ENCODE measurements around the gene ANKRD50. TPM values are rescaled to one million over a fixed set of nuclear protein-coding genes. Genes with fewer than 3 reads are reported as not detected.

Gene ANKRD50
- total and polyA plus RNA-seq, 2 of the 13 experiments (the other 11 are each of a cell fraction or from before 2014, with no cell fraction given), result 2.4 to 4.4 TPM

DNA sequence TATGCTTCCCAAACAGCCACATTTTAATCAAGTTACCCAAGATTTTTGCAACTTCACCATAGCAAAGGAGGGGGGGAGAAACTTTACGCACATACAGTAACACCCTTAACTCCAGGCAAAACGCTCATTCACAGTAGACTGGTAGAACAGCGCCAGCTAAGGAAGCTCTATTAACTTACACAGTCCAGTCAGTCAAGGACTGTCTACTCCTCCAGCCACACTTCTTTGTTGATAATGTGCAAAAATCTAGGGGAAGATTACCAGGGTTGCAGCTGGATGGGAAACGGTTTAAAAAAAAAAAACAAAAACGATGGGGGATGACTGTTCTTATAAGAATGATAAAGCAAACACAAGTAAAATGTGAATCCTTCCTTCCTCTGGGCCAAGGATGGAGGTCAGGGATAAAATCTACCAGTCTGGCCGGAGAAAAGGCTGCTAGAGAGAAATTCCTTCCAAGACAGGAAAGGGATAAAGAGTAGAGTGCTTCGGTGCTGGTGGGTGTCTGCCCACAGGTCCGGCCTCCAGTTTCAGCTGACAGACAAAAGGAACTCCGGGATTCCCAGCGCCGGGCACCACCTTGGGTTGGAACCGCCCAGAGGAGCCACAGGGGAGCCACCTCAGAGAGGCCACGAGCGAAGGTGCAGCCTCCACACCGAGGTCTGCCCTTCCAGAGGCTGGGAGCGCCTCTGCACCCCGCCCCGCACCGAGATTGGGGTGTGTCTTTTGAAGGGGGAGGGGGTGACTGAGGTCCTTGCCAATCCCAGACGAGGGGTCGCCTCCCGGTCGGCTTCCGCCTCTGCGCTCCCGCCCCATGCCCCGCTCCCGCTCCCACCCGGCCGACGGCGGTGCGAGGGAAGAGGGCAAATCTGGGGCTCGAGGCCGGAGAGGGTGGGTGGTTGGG is 811 bp downstream of the ANKRD50 start (continued):
- TF ChIP-seq JARID2 (CRISPR knock-in tag; IDR thresholded peaks at IDR 0.05; ENCODE audit: insufficient replicate concordance), result no peak
- TF ChIP-seq FOXP1 (IDR thresholded peaks at IDR 0.05), result no peak
- TF ChIP-seq FOXP1 (CRISPR knock-in tag; IDR thresholded peaks at IDR 0.05), result no peak
- no peak for TF ChIP-seq TP53 (CRISPR knock-in tag; conservative IDR thresholded peaks at IDR 0.05)
- TF ChIP-seq ZNF225 (CRISPR knock-in tag; IDR thresholded peaks at IDR 0.05), result no peak; the same call in 1 of the 2 replicates
- TF ChIP-seq ESRRA (CRISPR knock-in tag; IDR thresholded peaks at IDR 0.05; ENCODE audit: low read depth), result 0 out of 2 replicates have a peak, but pooled peaks have one; percentile 19
- TF ChIP-seq SKI (IDR thresholded peaks at IDR 0.05; ENCODE audit: partially characterized antibody), result no peak
- TF ChIP-seq ZNF484 (CRISPR knock-in tag; IDR thresholded peaks at IDR 0.05; ENCODE audit: borderline replicate concordance, low read depth), result no peak
- TF ChIP-seq, protein P1, sequence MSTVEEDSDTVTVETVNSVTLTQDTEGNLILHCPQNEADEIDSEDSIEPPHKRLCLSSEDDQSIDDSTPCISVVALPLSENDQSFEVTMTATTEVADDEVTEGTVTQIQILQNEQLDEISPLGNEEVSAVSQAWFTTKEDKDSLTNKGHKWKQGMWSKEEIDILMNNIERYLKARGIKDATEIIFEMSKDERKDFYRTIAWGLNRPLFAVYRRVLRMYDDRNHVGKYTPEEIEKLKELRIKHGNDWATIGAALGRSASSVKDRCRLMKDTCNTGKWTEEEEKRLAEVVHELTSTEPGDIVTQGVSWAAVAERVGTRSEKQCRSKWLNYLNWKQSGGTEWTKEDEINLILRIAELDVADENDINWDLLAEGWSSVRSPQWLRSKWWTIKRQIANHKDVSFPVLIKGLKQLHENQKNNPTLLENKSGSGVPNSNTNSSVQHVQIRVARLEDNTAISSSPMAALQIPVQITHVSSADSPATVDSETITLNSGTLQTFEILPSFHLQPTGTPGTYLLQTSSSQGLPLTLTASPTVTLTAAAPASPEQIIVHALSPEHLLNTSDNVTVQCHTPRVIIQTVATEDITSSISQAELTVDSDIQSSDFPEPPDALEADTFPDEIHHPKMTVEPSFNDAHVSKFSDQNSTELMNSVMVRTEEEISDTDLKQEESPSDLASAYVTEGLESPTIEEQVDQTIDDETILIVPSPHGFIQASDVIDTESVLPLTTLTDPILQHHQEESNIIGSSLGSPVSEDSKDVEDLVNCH (CRISPR knock-in tag; IDR thresholded peaks at IDR 0.05), result no peak
- TF ChIP-seq, protein P2, sequence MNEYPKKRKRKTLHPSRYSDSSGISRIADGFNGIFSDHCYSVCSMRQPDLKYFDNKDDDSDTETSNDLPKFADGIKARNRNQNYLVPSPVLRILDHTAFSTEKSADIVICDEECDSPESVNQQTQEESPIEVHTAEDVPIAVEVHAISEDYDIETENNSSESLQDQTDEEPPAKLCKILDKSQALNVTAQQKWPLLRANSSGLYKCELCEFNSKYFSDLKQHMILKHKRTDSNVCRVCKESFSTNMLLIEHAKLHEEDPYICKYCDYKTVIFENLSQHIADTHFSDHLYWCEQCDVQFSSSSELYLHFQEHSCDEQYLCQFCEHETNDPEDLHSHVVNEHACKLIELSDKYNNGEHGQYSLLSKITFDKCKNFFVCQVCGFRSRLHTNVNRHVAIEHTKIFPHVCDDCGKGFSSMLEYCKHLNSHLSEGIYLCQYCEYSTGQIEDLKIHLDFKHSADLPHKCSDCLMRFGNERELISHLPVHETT (CRISPR knock-in tag; conservative IDR thresholded peaks at IDR 0.05), result 0 out of 2 replicates have a peak, but pooled peaks have one; percentile 34
- TF ChIP-seq FOXO4 (CRISPR knock-in tag; conservative IDR thresholded peaks at IDR 0.05), result no peak
- peak; percentile 64 for TF ChIP-seq ZNF768 (CRISPR knock-in tag; IDR thresholded peaks at IDR 0.05)
- TF ChIP-seq ZFP36L2 (CRISPR knock-in tag; IDR thresholded peaks at IDR 0.05), result no peak
- TF ChIP-seq FOXP4 (CRISPR knock-in tag; IDR thresholded peaks at IDR 0.05), result peak; percentile 31; the same call in 1 of the 2 replicates
- TF ChIP-seq GZF1 (CRISPR knock-in tag; IDR thresholded peaks at IDR 0.05), result no peak
- TF ChIP-seq ATF5 (CRISPR knock-in tag; IDR thresholded peaks at IDR 0.05; ENCODE audit: low read depth), result no peak
- no peak for TF ChIP-seq KLF13 (CRISPR knock-in tag; IDR thresholded peaks at IDR 0.05)
- TF ChIP-seq ZNF331 (CRISPR knock-in tag; IDR thresholded peaks at IDR 0.05), result no peak
- TF ChIP-seq, protein P3, sequence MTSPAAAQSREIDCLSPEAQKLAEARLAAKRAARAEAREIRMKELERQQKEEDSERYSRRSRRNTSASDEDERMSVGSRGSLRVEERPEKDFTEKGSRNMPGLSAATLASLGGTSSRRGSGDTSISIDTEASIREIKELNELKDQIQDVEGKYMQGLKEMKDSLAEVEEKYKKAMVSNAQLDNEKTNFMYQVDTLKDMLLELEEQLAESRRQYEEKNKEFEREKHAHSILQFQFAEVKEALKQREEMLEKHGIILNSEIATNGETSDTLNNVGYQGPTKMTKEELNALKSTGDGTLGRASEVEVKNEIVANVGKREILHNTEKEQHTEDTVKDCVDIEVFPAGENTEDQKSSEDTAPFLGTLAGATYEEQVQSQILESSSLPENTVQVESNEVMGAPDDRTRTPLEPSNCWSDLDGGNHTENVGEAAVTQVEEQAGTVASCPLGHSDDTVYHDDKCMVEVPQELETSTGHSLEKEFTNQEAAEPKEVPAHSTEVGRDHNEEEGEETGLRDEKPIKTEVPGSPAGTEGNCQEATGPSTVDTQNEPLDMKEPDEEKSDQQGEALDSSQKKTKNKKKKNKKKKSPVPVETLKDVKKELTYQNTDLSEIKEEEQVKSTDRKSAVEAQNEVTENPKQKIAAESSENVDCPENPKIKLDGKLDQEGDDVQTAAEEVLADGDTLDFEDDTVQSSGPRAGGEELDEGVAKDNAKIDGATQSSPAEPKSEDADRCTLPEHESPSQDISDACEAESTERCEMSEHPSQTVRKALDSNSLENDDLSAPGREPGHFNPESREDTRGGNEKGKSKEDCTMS (CRISPR knock-in tag; conservative IDR thresholded peaks at IDR 0.05), result no peak
